ENCODE results near the gene TECPR2. TPM values are rescaled to one million over a fixed set of nuclear protein-coding genes. Genes with fewer than 3 reads are reported as not detected.

The TECPR2 gene
- total RNA-seq, 1 donor from 2014 or later = 21.4 TPM

GRCh38 chr14:102490456-102490855 is 127.7 kb downstream of the TECPR2 start:
- TF ChIP-seq CTCF (IDR thresholded peaks at IDR 0.05) = no peak
- ATAC-seq (no peak), DNase-seq (peak; percentile 58)
- intact Hi-C loops (cut with DNase I) = no loop called here
- no peak overlapping the region for H3K27ac ChIP-seq
- H3K9me3 ChIP-seq = no peaks in the 10 kb centered on the region
- no peak overlapping the region for H3K4me3 ChIP-seq
- no peaks in the 10 kb centered on the region for H3K36me3 ChIP-seq
- H3K27me3 ChIP-seq = no peaks in the 10 kb centered on the region
- H3K4me1 ChIP-seq = no peaks in the 10 kb centered on the region

DNA sequence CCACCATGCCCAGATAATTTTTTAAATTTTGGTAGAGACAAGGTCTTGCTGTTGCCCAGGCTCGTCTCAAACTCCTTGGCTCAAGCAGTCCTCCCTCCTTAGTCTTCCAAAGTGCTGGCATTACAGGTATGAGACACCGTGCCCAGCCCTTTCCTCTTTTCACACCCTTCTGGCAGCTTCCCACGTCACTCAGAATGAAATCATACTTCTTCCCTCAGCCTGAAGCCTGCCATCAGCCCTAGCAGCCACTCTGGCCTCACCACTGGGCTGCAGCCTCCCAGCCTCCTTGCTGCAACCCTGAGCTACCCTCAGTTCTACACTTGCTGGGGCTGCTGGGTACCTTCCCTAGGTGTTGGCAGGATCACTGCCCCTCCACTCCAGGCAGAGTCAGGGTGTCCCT is 128.6 kb downstream of the TECPR2 start:
- H3K27ac ChIP-seq = no peak overlapping the region
- peak; percentile 27 for ATAC-seq

DNA sequence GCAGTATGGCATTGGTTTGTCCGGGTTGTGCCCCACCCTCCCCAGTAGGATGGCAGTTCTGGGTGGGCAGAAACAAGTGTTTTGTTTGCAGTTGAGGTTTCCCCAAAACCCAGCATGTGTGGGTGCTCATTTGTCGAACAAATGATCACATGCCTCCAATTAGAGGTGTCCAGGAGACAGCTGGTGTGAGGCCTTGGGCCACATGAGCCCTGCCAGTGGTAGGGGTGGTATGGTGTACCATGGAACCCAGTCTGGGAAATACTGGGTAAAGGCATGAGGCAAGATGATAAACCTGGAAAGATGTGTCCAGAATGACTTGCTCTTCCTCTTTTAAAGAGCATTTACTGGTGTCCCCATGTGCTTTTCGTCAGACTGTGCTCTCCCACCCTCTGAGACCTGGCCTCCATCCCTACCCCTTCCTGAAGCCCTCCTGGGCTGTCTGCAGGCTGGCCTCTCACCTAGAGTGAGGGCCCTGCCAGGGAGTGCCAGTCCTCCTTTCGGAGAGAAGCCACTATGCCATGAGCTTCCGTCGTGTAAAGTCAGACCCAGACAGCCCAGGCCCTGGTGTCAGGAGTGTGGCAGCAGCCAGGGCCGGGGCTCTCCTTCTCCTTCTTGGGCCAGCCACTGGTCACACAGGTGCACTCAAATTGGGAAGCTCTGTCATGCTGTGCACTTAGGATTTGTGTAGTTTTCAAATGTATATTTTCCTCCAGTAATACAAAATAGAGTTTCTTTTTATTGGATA is 129.2 kb downstream of the TECPR2 start:
- no peaks in the 10 kb centered on the region for H3K27me3 ChIP-seq
- ATAC-seq = no peak
- H3K27ac ChIP-seq = no peak overlapping the region
- no peaks in the 10 kb centered on the region for H3K4me1 ChIP-seq
- no peaks in the 10 kb centered on the region for H3K36me3 ChIP-seq
- TF ChIP-seq CTCF (IDR thresholded peaks at IDR 0.05) = no peak
- intact Hi-C loops (cut with DNase I) = no loop called here
- no peak overlapping the region for H3K4me3 ChIP-seq
- H3K9me3 ChIP-seq = no peaks in the 10 kb centered on the region
- peak; percentile 25 for DNase-seq

More for the DNA sequence above, 128.6 kb downstream of the TECPR2 start:
- no peaks in the 10 kb centered on the region for H3K9me3 ChIP-seq
- no peak for DNase-seq
- H3K27me3 ChIP-seq = no peaks in the 10 kb centered on the region
- no peak overlapping the region for H3K4me3 ChIP-seq
- intact Hi-C loops (cut with DNase I) = no loop called here
- H3K36me3 ChIP-seq = no peaks in the 10 kb centered on the region
- no peak for TF ChIP-seq CTCF (IDR thresholded peaks at IDR 0.05)
- no peaks in the 10 kb centered on the region for H3K4me1 ChIP-seq

GRCh38 chr14:102492531-102492910 is 129.8 kb downstream of the TECPR2 start:
- peak; percentile 54 for DNase-seq
- H3K27me3 ChIP-seq = no peaks in the 10 kb centered on the region
- H3K4me1 ChIP-seq = no peaks in the 10 kb centered on the region
- ATAC-seq = no peak
- no peak overlapping the region for H3K27ac ChIP-seq
- no peak overlapping the region for H3K4me3 ChIP-seq
- no peaks in the 10 kb centered on the region for H3K9me3 ChIP-seq
- no peak for TF ChIP-seq CTCF (IDR thresholded peaks at IDR 0.05)
- intact Hi-C loops (cut with DNase I) = no loop called here
- no peaks in the 10 kb centered on the region for H3K36me3 ChIP-seq

DNA sequence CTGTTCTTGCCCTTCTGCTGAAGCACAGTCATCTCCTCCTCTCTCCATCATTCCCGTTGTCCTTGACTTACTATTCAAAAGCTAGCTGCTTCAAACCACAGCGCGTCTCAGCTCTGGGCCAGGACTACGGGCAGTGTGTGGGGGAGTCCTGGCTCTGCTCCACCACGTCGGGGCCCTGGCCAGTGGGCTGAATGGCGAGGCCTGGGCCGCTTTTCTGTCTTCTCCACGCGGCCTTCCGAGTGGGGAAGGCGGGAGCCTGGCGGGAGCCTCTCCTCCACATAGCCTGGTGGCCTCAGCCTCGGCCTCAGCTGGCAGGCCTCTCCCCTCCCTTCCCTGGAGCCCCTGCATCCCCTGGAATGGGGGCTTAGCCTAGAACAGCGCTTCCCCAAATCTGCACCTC is 130.4 kb downstream of the TECPR2 start:
- no peaks in the 10 kb centered on the region for H3K9me3 ChIP-seq
- no peaks in the 10 kb centered on the region for H3K4me1 ChIP-seq
- peak; percentile 54 for DNase-seq
- H3K27ac ChIP-seq = no peak overlapping the region
- no peaks in the 10 kb centered on the region for H3K27me3 ChIP-seq
- no peak for ATAC-seq
- no peak overlapping the region for H3K4me3 ChIP-seq
- peaks cover 3% of the 10 kb centered on the region for H3K36me3 ChIP-seq
- intact Hi-C loops (cut with DNase I) = no loop called here
- no peak for TF ChIP-seq CTCF (IDR thresholded peaks at IDR 0.05)

Measured in upper lobe of right lung (tissue), 1 donor.